ENCODE measurements around the gene C19orf53. TPM values are rescaled to one million over a fixed set of nuclear protein-coding genes. Genes with fewer than 3 reads are reported as not detected.

Gene C19orf53
- total and polyA plus RNA-seq, 11 donors: 79.3 to 435 (median 99.4) TPM

DNA sequence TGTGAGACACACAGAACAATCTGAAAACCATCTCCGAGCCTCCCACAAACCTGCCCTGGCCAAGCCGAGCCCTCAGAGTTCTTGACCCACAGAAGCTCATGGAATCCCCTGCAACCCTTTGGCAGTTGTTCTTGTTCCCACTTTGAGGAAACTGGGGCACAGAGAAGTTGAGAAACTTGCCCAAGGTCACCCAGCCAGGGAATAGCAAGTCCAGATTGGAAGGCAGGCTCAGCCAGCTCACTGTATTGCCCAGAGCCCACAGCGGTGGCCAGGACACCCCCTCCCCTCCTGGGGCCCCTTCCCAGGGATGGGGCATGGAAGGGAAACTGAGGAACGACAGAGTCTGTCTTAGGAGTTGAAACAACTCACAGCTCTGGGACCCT lies 22.8 kb downstream of the C19orf53 start:
- peaks cover 0 to 5% (median 0%) of the 10 kb centered on the region in 9 donors for H3K36me3 ChIP-seq

GRCh38 chr19:13797870-13798269 lies 23.6 kb downstream of the C19orf53 start:
- no peak overlapping the region for H3K4me3 ChIP-seq
- no peak for TF ChIP-seq POLR2A (IDR thresholded peaks at IDR 0.05)
- TF ChIP-seq, protein P1, sequence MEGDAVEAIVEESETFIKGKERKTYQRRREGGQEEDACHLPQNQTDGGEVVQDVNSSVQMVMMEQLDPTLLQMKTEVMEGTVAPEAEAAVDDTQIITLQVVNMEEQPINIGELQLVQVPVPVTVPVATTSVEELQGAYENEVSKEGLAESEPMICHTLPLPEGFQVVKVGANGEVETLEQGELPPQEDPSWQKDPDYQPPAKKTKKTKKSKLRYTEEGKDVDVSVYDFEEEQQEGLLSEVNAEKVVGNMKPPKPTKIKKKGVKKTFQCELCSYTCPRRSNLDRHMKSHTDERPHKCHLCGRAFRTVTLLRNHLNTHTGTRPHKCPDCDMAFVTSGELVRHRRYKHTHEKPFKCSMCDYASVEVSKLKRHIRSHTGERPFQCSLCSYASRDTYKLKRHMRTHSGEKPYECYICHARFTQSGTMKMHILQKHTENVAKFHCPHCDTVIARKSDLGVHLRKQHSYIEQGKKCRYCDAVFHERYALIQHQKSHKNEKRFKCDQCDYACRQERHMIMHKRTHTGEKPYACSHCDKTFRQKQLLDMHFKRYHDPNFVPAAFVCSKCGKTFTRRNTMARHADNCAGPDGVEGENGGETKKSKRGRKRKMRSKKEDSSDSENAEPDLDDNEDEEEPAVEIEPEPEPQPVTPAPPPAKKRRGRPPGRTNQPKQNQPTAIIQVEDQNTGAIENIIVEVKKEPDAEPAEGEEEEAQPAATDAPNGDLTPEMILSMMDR (IDR thresholded peaks at IDR 0.05): no peak
- no peak for ATAC-seq
- peaks cover 0 to 36% (median 21%) of the 10 kb centered on the region in 12 donors for H3K4me1 ChIP-seq
- H3K27ac ChIP-seq: peak overlapping the region in 7 of 12 donors; percentile 86 to 93 (median 90)
- intact Hi-C loops (cut with DNase I): loop anchor here in 7 of 10 donors (5.0 kb wide), 3 partner anchors 34 to 64 kb away; no protein-coding TSS in a partner anchor
- no peaks in the 10 kb centered on the region for H3K9me3 ChIP-seq
- 37 to 53% (median 46%) methylated on average over 7 of the region's 7 CpGs for WGBS, 4 donors
- no peaks in the 10 kb centered on the region for H3K27me3 ChIP-seq
- peak in 1 of 5 donors; percentile 51 for DNase-seq
- H3K36me3 ChIP-seq: peaks cover 0 to 6% (median 0%) of the 10 kb centered on the region in 9 donors

More for the DNA sequence above, 22.8 kb downstream of the C19orf53 start:
- no peaks in the 10 kb centered on the region for H3K27me3 ChIP-seq
- peak overlapping the region in 11 of 12 donors; percentile 24 to 95 (median 90) for H3K27ac ChIP-seq
- no peak for TF ChIP-seq POLR2A (IDR thresholded peaks at IDR 0.05)
- TF ChIP-seq, protein P1 (IDR thresholded peaks at IDR 0.05): no peak
- no peak for ATAC-seq
- peaks cover 0 to 36% (median 21%) of the 10 kb centered on the region in 12 donors for H3K4me1 ChIP-seq
- 65 to 72% (median 68%) methylated on average over 4 of the region's 4 CpGs for WGBS, 4 donors
- H3K9me3 ChIP-seq: no peaks in the 10 kb centered on the region
- peak overlapping the region in 7 of 12 donors; percentile 60 to 91 (median 84) for H3K4me3 ChIP-seq
- intact Hi-C loops (cut with DNase I): loop anchor here in 7 of 10 donors (5.0 kb wide), 3 partner anchors 35 to 65 kb away; no protein-coding TSS in a partner anchor
- DNase-seq: no peak

DNA sequence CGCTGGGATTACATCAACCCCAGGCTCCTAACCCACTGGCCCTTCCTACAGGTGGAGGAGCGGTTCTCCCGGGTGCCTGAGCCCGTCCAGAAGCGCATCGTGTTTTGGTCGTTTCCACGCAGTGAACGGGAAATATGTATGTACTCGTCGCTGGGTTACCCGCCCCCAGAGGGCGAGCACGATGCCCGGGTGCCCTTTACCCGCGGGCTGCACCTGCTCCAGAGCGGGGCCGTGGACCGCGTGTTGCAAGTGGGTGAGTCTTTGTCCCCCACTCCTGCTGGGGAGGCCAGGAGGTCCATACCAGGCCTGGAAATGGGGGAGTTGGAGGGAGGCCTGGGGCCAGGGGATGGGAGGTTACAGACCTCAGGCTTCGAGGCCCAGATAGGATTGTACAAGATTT lies 25.4 kb downstream of the C19orf53 start:
- Histone ChIP-seq H3K27me3 (no peaks in the 10 kb centered on the region), H3K27ac (no peak overlapping the region), H3K36me3 (peaks cover 0 to 12% (median 2%) of the 10 kb centered on the region in 9 donors), H3K4me1 (peaks cover 0 to 24% (median 16%) of the 10 kb centered on the region in 12 donors), H3K4me3 (no peak overlapping the region), H3K9me3 (no peaks in the 10 kb centered on the region)
- 95 to 99% (median 96%) methylated on average over 20 to 22 of the region's 22 CpGs for WGBS, 4 donors
- no peak for TF ChIP-seq POLR2A (IDR thresholded peaks at IDR 0.05)
- TF ChIP-seq, protein P1 (IDR thresholded peaks at IDR 0.05): no peak
- intact Hi-C loops (cut with DNase I): loop anchor here in 7 of 10 donors (5.0 kb wide), 3 partner anchors 33 to 63 kb away; no protein-coding TSS in a partner anchor
- ATAC-seq: no peak
- DNase-seq: no peak

DNA sequence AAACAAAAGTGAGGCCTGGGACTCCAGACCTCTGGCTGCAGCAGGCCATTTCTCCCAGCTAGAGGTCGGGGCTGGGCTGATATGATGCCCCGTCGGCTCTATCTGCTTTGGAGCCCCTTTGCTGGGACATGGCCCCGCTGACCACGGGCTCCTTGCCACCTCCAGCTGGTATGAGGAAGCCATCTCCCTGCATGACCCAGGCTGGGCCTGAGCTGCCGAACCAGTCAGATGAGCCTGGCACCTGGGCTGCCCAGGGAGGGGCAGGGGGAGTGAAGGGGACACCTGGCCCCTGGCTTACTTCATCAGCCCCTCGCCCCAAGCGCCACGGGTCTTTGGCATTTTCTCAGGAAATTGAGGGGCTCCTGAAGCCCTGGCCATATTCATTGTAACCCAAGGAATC lies 28.8 kb downstream of the C19orf53 start:
- H3K27me3 ChIP-seq: no peaks in the 10 kb centered on the region
- no peak overlapping the region for H3K27ac ChIP-seq
- no peaks in the 10 kb centered on the region for H3K9me3 ChIP-seq
- TF ChIP-seq, protein P1 (IDR thresholded peaks at IDR 0.05): no peak
- TF ChIP-seq POLR2A (IDR thresholded peaks at IDR 0.05): no peak
- H3K36me3 ChIP-seq: peaks cover 0 to 18% (median 3%) of the 10 kb centered on the region in 9 donors
- peaks cover 0 to 3% (median 0%) of the 10 kb centered on the region in 12 donors for H3K4me1 ChIP-seq
- WGBS, 4 donors: 86 to 93% (median 90%) methylated on average over 8 to 9 of the region's 9 CpGs
- DNase-seq (no peak), ATAC-seq (peak in 1 of 4 donors; percentile 25)
- intact Hi-C loops (cut with DNase I): no loop called here
- H3K4me3 ChIP-seq: no peak overlapping the region
